ENCODE measurements around the gene MYMX. TPM values are rescaled to one million over a fixed set of nuclear protein-coding genes. Genes with fewer than 3 reads are reported as not detected.

The MYMX gene
- total RNA-seq, 1 experiment from 2014 or later: not detected

DNA sequence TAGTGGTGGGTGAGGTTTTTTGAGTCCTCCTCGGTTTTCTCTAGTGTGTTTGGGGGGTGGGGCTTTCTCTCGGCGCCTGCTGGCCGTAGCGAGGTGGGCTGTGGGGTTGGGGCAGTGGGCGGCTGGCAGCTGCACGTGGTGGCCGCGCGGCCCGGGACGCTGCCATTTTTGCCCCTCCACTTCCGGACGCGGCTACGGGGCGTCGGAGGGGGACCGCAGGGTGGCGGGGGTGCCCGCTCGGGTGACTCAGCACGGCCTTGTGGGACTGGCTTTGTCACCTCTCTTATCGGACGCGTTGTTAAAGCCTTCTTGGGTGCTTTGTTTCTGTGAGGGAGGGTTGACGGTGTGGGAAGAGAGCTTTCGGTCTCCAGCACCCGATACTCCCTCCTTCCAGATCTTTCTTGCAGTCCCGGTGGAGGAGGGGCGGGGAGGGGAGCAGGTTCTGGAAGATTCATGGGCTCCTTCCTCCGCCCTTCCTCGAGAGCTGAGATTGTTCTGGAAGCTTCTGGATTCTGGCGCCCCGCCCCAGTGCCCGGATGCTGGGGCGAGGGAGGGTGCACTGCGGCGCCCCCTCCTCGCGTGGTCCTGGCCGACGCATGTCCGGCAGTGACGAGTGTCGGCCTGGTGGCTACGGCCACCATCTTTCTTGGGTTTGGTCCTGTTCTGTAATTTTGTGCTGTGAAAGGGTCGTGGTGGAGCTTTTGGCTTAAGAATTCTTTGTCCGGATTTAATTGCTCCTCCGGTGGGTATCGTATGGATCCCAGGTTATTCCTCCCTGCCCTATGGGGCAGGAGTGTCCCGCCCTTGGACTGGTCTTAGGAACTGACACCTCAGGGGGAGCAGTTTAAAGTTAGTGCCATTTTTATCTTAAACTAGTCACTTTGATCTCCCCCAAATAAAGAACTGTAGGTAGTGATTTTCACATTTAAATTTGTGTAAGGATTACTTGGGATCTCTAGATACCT is 30.9 kb downstream of the MYMX start:
- DNase-seq: peak; percentile 85
- no TSS peak for BruUV-seq (replicated peaks)
- peaks cover 80% of the 10 kb centered on the region for H3K36me3 Mint-ChIP-seq (ENCODE audit: insufficient read depth, unreplicated experiment)

DNA sequence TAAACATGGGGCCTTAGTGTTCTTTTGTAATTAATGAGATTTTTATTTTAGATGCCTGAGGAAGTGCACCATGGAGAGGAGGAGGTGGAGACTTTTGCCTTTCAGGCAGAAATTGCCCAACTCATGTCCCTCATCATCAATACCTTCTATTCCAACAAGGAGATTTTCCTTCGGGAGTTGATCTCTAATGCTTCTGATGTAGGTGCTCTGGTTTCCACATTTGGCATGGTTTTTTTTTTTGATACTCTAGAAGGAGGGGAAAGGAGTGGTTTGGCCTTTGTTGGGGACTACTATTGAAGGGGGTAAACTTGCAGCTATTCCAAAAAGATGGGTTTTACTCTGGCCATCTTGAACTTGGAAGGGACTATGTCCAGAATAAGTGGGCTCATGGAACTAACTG is 31.9 kb downstream of the MYMX start:
- Mint-ChIP-seq H3K36me3 (ENCODE audit: insufficient read depth, unreplicated experiment) (peaks cover 90% of the 10 kb centered on the region), H3K27me3 (ENCODE audit: unreplicated experiment) (no peaks in the 10 kb centered on the region), H3K4me3 (ENCODE audit: low read depth, unreplicated experiment) (peak overlapping the region; percentile 88), H3K27ac (ENCODE audit: unreplicated experiment) (peak overlapping the region; percentile 99), H3K9me3 (ENCODE audit: low read depth, unreplicated experiment) (no peaks in the 10 kb centered on the region), H3K4me1 (ENCODE audit: low read depth, unreplicated experiment) (peaks cover 56% of the 10 kb centered on the region)
- TF ChIP-seq, protein P1, sequence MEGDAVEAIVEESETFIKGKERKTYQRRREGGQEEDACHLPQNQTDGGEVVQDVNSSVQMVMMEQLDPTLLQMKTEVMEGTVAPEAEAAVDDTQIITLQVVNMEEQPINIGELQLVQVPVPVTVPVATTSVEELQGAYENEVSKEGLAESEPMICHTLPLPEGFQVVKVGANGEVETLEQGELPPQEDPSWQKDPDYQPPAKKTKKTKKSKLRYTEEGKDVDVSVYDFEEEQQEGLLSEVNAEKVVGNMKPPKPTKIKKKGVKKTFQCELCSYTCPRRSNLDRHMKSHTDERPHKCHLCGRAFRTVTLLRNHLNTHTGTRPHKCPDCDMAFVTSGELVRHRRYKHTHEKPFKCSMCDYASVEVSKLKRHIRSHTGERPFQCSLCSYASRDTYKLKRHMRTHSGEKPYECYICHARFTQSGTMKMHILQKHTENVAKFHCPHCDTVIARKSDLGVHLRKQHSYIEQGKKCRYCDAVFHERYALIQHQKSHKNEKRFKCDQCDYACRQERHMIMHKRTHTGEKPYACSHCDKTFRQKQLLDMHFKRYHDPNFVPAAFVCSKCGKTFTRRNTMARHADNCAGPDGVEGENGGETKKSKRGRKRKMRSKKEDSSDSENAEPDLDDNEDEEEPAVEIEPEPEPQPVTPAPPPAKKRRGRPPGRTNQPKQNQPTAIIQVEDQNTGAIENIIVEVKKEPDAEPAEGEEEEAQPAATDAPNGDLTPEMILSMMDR (IDR thresholded peaks at IDR 0.05; ENCODE audit: unreplicated experiment): no peak
- DNase-seq: no peak
- intact Hi-C loops (cut with micrococcal nuclease; ENCODE audit: unreplicated experiment): no loop called here
- CTCF ChIA-PET: no interaction called here
- no TSS peak for BruUV-seq (replicated peaks)

More for the DNA sequence above, 30.9 kb downstream of the MYMX start:
- no peaks in the 10 kb centered on the region for H3K27me3 Mint-ChIP-seq (ENCODE audit: unreplicated experiment)
- no peaks in the 10 kb centered on the region for H3K9me3 Mint-ChIP-seq (ENCODE audit: low read depth, unreplicated experiment)
- H3K27ac Mint-ChIP-seq (ENCODE audit: unreplicated experiment): peak overlapping the region; percentile 99
- CTCF ChIA-PET: interaction anchor here (1.0 to 2.6 kb wide), 8 partner anchors 9 to 75 kb away, joined by 3 to 16 read pairs (median 7); partner anchors contain the start of genes AARS2, SLC29A1 and SLC35B2
- H3K4me3 Mint-ChIP-seq (ENCODE audit: low read depth, unreplicated experiment): peak overlapping the region; percentile 88
- TF ChIP-seq, protein P1 (IDR thresholded peaks at IDR 0.05; ENCODE audit: unreplicated experiment): no peak
- peaks cover 49% of the 10 kb centered on the region for H3K4me1 Mint-ChIP-seq (ENCODE audit: low read depth, unreplicated experiment)
- intact Hi-C loops (cut with micrococcal nuclease; ENCODE audit: unreplicated experiment): no loop called here

DNA sequence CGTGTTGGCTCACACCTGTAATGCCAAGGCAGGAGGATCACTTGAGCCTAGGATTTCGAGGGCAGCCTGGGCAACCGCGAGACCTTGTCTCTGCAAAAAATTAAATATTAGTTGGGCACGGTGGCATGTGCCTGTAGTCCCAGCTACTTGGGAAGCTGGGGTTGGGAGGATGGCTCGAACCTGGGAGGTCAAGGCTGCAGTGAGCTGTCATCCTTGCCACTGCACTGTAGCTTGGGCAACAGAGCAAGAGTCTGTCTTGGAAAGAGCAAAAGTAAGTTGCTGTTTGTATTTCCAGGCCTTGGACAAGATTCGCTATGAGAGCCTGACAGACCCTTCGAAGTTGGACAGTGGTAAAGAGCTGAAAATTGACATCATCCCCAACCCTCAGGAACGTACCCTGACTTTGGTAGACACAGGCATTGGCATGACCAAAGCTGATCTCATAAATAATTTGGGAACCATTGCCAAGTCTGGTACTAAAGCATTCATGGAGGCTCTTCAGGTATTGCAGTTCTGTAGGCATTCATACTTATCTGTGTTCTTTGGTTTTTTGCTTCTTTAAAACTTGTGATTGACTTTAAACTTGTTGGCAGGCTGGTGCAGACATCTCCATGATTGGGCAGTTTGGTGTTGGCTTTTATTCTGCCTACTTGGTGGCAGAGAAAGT is 32.5 kb downstream of the MYMX start:
- CTCF ChIA-PET: no interaction called here
- Mint-ChIP-seq H3K9me3 (ENCODE audit: low read depth, unreplicated experiment) (no peaks in the 10 kb centered on the region), H3K36me3 (ENCODE audit: insufficient read depth, unreplicated experiment) (peaks cover 96% of the 10 kb centered on the region), H3K27me3 (ENCODE audit: unreplicated experiment) (no peaks in the 10 kb centered on the region), H3K27ac (ENCODE audit: unreplicated experiment) (peak overlapping the region; percentile 99), H3K4me3 (ENCODE audit: low read depth, unreplicated experiment) (peak overlapping the region; percentile 88), H3K4me1 (ENCODE audit: low read depth, unreplicated experiment) (peaks cover 61% of the 10 kb centered on the region)
- TF ChIP-seq, protein P1 (IDR thresholded peaks at IDR 0.05; ENCODE audit: unreplicated experiment): no peak
- intact Hi-C loops (cut with micrococcal nuclease; ENCODE audit: unreplicated experiment): no loop called here
- no peak for DNase-seq
- no TSS peak for BruUV-seq (replicated peaks)

DNA sequence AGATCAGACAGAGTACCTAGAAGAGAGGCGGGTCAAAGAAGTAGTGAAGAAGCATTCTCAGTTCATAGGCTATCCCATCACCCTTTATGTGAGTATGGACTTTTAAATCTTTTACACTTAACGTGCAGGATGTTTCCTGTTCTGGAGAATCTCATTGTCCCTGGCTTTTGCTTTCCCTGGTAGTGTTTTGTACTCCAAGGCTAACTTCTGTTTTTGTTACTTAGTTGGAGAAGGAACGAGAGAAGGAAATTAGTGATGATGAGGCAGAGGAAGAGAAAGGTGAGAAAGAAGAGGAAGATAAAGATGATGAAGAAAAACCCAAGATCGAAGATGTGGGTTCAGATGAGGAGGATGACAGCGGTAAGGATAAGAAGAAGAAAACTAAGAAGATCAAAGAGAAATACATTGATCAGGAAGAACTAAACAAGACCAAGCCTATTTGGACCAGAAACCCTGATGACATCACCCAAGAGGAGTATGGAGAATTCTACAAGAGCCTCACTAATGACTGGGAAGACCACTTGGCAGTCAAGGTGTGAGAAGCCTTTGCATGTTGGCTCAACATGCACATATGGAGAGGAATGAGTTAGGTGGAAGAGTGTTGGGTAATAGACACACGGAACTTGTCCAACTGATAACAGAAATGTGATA is 33.5 kb downstream of the MYMX start:
- TSS peak; percentile 29 for BruUV-seq (replicated peaks)
- peaks cover 68% of the 10 kb centered on the region for H3K4me1 Mint-ChIP-seq (ENCODE audit: low read depth, unreplicated experiment)
- H3K36me3 Mint-ChIP-seq (ENCODE audit: insufficient read depth, unreplicated experiment): peaks cover 100% of the 10 kb centered on the region
- no peak for DNase-seq
- intact Hi-C loops (cut with micrococcal nuclease; ENCODE audit: unreplicated experiment): no loop called here
- no peaks in the 10 kb centered on the region for H3K27me3 Mint-ChIP-seq (ENCODE audit: unreplicated experiment)
- CTCF ChIA-PET: no interaction called here
- H3K27ac Mint-ChIP-seq (ENCODE audit: unreplicated experiment): peak overlapping the region; percentile 99
- H3K9me3 Mint-ChIP-seq (ENCODE audit: low read depth, unreplicated experiment): no peaks in the 10 kb centered on the region
- TF ChIP-seq, protein P1 (IDR thresholded peaks at IDR 0.05; ENCODE audit: unreplicated experiment): no peak
- peak overlapping the region; percentile 88 for H3K4me3 Mint-ChIP-seq (ENCODE audit: low read depth, unreplicated experiment)
